Stimulated activated naive CD8-positive, alpha-beta T cell treated with anti-CD3 and anti-CD28 coated beads, Interleukin-15, Interleukin-2, amounts not matched to agents 100 ng/mL and 50 ng/mL, for 24 hours (primary cell): ENCODE results near the gene RAB8B.

Experiments
- H3K27ac Mint-ChIP-seq: one replicate; pipeline ENCODE4 v1.8.0; 2021; ENCODE audit warnings: mild to moderate bottlenecking, mixed read lengths
- H3K27me3 Mint-ChIP-seq: one replicate; pipeline ENCODE4 v1.8.0; 2021; ENCODE audit warnings: mixed read lengths
- H3K36me3 Mint-ChIP-seq: one replicate; pipeline ENCODE4 v1.8.0; 2021; ENCODE audit warnings: low read depth, mixed read lengths
- H3K4me1 Mint-ChIP-seq: one replicate; pipeline ENCODE4 v1.8.0; 2021; ENCODE audit warnings: low read depth, mixed read lengths
- H3K4me3 Mint-ChIP-seq: one replicate; pipeline ENCODE4 v1.8.0; 2021; ENCODE audit warnings: mild to moderate bottlenecking, mixed read lengths
- H3K9me3 Mint-ChIP-seq: one replicate; pipeline ENCODE4 v1.8.0; 2021; ENCODE audit warnings: mixed read lengths

RAB8B gene

DNA sequence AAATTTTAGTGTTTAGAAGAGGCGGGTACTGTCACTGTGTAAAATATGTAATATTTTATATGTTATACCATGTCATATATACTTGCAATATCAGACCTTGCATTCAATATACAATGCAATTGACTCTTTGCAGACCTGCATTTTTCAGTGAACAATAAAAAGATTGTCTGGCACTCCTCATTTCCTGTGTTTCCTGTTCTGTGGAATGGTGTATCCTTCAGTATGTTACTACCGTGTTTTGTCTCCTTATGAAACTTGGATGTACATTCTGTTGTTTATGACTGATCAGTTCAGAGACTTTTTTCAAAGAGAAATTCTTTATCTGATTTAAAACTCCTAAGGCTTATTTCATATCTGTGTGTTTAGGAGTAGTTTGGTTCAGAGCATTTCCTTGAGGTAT lies 119.5 kb downstream of the RAB8B start:
- Mint-ChIP-seq H3K9me3 (no peaks in the 10 kb centered on the region), H3K4me1 (no peaks in the 10 kb centered on the region), H3K4me3 (no peak overlapping the region), H3K27me3 (no peaks in the 10 kb centered on the region), H3K27ac (no peak overlapping the region), H3K36me3 (peaks cover 22% of the 10 kb centered on the region)

DNA sequence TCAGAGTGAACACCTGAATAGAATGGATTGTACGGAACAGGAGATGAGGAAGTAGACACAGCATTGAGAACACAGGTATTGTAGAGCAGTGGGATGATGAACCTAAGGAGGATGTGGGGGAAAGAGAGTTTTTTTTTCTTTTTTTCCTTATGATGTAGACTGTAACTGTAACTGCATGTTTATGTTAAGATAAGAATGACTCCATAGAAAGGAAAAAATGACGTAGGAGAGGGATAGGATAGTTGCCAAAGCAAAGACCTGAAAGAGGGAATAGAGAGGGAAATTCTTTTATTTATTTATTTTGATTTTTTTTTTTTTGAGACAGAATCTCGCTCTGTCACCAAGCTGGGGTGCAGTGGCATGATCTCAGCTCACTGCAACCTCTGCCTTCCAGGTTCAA lies 121.2 kb downstream of the RAB8B start:
- Mint-ChIP-seq H3K36me3 (peaks cover 12% of the 10 kb centered on the region), H3K27me3 (no peaks in the 10 kb centered on the region), H3K27ac (no peak overlapping the region), H3K4me1 (no peaks in the 10 kb centered on the region), H3K9me3 (no peaks in the 10 kb centered on the region), H3K4me3 (no peak overlapping the region)

GRCh38 chr15:63312286-63312685 lies 122.9 kb downstream of the RAB8B start:
- H3K36me3 Mint-ChIP-seq, result peaks cover 3% of the 10 kb centered on the region
- H3K4me3 Mint-ChIP-seq, result no peak overlapping the region
- no peaks in the 10 kb centered on the region for H3K27me3 Mint-ChIP-seq
- H3K9me3 Mint-ChIP-seq, result no peaks in the 10 kb centered on the region
- no peaks in the 10 kb centered on the region for H3K4me1 Mint-ChIP-seq
- H3K27ac Mint-ChIP-seq, result no peak overlapping the region

GRCh38 chr15:63313825-63314224 lies 124.4 kb downstream of the RAB8B start:
- Mint-ChIP-seq H3K9me3 (no peaks in the 10 kb centered on the region), H3K27me3 (no peaks in the 10 kb centered on the region), H3K36me3 (peaks cover 3% of the 10 kb centered on the region), H3K27ac (no peak overlapping the region), H3K4me1 (no peaks in the 10 kb centered on the region), H3K4me3 (no peak overlapping the region)

GRCh38 chr15:63314409-63314808 lies 125.0 kb downstream of the RAB8B start:
- H3K36me3 Mint-ChIP-seq, result peaks cover 3% of the 10 kb centered on the region
- no peaks in the 10 kb centered on the region for H3K4me1 Mint-ChIP-seq
- no peak overlapping the region for H3K4me3 Mint-ChIP-seq
- no peaks in the 10 kb centered on the region for H3K27me3 Mint-ChIP-seq
- no peaks in the 10 kb centered on the region for H3K9me3 Mint-ChIP-seq
- no peak overlapping the region for H3K27ac Mint-ChIP-seq
